ENCODE results near the gene PRKAG3.

PRKAG3 gene

DNA sequence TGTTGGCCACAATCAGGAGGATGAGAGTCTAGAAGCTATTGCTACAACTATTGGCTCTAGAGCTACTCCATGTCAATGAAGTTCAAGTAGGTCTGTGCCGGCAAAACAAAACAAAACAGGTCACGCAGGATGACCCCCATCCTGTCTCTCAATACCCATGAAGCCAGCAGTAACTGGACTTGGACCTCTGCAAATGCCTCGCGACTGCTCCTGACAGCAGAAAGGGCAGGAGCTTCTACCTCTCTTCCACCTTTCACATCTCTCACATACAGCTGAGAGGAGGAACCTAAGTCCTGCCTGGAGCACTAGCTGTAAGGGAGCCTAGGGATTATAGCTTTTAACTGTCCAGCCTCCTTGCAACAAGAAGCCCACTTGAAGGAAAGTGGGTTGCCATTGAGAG, 16.0 kb downstream of the PRKAG3 start:
- no peak for DNase-seq (ENCODE audit: low read depth in 2 of 2, low spot score in 1 of 2)

DNA sequence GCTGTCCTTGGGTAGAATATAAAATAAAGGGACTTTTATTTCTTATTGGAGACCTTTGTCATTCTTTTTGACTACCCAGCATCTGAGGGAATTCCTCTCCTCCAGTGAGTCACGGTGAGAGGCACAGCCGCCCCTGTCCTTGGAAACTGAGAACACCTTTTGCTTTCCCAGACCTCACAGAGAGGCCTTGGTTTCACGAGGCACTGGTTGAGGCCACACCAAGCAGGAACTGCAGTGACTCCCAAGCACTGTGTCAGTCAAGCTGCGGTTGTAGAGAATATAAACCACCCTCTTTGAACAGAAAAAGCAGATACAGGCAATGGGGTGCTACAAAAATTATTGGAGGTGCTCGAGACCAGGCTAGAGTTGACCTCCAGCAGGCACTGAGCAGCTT, 16.4 kb downstream of the PRKAG3 start:
- DNase-seq (ENCODE audit: low read depth in 2 of 2, low spot score in 1 of 2): no peak

- no peak for DNase-seq (ENCODE audit: low read depth in 2 of 2, low spot score in 1 of 2)
Observed at GRCh38 chr2:218814540-218815243, 16.9 kb downstream of the PRKAG3 start.

- DNase-seq (ENCODE audit: low read depth in 2 of 2, low spot score in 1 of 2): no peak
Observed at GRCh38 chr2:218813771-218814460, 17.7 kb downstream of the PRKAG3 start.

GRCh38 chr2:218812861-218813260, 18.7 kb downstream of the PRKAG3 start:
- DNase-seq (ENCODE audit: low read depth in 2 of 2, low spot score in 1 of 2): no peak

GRCh38 chr2:218812096-218812815, 19.3 kb downstream of the PRKAG3 start:
- DNase-seq (ENCODE audit: low read depth in 2 of 2, low spot score in 1 of 2): no peak

DNA sequence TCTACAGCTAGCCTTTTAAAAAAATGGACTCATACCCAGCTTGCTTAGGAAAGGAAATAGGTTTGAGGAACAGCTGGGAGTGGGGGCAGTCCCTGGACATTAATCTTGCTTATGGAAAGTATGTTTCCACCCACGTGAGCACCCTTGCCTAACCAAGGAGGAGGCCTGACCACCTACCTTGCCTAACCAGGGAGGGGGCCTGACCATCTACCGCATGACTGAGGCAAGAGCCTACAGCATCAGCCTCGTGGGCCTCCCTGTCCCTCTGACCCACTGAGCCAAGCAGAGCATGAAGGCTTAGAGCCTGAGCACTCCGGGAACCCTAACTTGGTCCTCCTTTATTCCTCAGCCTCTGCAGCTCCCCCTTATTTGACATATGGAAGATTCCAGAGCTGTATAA, 20.2 kb downstream of the PRKAG3 start:
- no peak for DNase-seq (ENCODE audit: low read depth in 2 of 2, low spot score in 1 of 2)

GRCh38 chr2:218810256-218810655, 21.3 kb downstream of the PRKAG3 start:
- no peak for DNase-seq (ENCODE audit: low read depth in 2 of 2, low spot score in 1 of 2)

- DNase-seq (ENCODE audit: low read depth in 2 of 2, low spot score in 1 of 2): no peak
Observed at GRCh38 chr2:218809515-218809914, 22.1 kb downstream of the PRKAG3 start.

DNA sequence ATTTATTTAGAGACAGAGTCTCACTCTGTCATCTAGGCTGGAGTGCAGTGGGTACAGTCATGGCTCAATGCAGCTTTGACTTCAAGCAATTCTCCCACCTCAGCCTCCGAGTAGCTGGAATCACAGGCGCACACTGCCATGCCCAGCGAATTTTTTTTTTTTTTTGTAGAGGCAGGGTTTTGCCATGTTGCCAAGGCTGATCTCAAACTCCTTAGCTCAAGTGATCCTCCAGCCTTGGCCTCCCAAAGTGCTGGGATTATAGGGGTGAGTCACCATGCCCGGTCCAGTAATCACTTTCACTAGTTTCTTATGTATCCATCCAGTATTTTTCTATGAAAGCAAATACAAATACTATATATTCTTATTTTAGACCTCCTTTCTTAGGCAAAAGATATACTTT, 24.0 kb downstream of the PRKAG3 start:
- no peak for DNase-seq (ENCODE audit: low read depth in 2 of 2, low spot score in 1 of 2)

- no peak for DNase-seq (ENCODE audit: low read depth in 2 of 2, low spot score in 1 of 2)
Observed at GRCh38 chr2:218806346-218806978, 25.1 kb downstream of the PRKAG3 start.

- DNase-seq (ENCODE audit: low read depth in 2 of 2, low spot score in 1 of 2): no peak
Observed at GRCh38 chr2:218805627-218806026, 26.0 kb downstream of the PRKAG3 start.

- DNase-seq (ENCODE audit: low read depth in 2 of 2, low spot score in 1 of 2): no peak
Observed at GRCh38 chr2:218804817-218805216, 26.8 kb downstream of the PRKAG3 start.

GRCh38 chr2:218802386-218802994, 29.1 kb downstream of the PRKAG3 start:
- no peak for DNase-seq (ENCODE audit: low read depth in 2 of 2, low spot score in 1 of 2)

DNA sequence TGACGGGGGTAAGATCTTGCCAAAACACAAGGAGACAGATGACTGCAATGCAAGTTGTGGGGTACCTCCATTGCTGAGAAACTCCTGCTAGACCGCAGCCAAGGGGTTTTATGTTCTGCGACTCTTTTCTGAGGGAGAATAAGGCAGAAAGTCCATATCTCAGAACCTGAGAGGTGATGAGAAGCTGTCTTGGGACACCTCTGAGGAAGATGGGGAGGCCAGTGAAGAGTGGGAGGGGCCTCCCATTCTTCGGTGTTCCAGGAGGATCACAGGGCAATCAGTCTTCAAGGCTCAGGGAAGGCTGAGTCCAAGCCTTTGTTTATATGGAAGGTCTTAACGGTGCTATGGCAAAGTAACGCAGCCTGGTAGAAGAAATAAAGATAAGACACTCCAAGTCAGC, 31.6 kb downstream of the PRKAG3 start:
- DNase-seq (ENCODE audit: low read depth in 2 of 2, low spot score in 1 of 2): no peak

DNA sequence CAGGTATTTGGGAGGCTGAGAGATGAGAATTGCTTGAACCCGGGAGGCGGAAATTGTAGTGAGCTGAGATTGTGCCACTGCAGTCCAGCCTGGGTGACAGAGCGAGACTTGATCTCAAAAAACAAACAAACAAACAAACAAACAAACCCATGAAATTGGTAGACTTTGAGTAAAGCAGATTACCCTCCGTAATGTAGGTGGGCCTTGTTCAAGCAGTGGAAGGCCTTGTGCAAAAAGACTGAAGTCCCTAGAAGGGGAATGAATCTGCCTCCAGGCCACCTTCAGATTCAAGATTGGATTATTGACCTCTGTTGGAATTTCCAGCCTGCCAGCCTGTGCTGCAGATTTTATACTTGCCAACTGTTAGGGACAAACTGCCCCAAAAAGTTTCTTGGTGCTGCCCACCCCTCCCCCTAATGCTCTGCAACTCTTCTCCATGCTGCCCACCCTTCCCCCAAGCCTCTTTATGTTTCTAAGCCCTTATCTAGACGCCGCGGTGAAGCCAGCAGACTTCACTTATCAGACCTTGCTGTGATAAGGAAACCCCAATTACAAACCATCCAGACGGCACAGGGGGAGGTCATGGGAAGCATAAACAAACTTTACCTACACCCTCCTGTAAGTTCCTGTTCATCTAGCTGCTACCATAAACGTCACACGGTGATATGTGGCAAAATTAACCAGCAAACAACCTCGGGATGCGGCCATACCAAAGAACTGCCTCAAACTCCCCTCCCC, 32.7 kb downstream of the PRKAG3 start:
- no peak for DNase-seq (ENCODE audit: low read depth in 2 of 2, low spot score in 1 of 2)

DNA sequence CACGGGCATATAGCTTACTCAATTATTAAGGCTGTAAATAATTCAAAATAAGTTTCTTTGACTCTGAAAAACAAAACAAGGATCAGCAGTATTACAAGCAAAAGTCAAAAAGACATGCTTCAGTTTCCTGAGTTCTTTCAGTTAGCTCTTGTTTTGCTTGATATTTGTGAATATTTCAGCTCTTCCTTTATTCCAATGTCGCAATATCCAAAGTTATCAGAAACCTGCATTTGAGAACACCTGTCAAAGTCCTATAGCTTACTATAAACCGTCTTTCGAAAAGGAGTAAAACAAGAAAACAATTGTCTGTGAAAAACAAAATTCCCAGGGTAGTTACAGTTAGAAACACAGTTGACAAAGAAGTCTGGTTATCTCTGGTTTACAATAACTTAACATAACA, 34.9 kb downstream of the PRKAG3 start:
- DNase-seq (ENCODE audit: low read depth in 2 of 2, low spot score in 1 of 2): no peak

DNA sequence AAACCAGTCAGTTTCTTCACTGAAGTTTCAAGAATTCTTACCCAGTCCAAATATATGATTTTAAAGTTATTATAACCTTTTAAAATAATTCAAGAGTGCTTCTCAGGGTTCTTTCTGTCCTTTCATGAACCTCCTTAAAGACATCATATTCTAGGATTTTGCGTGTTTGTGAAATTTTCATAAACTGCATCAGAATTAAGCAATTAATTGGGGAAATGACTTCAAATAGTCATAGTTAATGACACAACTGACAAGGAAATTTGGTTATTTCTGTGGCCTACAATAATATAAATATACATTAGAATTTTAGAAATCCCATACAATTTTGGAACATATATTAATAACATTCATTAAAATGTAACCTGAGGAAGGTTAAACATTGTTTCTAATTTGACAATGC, 39.2 kb downstream of the PRKAG3 start:
- no peak for DNase-seq (ENCODE audit: low read depth in 2 of 2, low spot score in 1 of 2)

DNA sequence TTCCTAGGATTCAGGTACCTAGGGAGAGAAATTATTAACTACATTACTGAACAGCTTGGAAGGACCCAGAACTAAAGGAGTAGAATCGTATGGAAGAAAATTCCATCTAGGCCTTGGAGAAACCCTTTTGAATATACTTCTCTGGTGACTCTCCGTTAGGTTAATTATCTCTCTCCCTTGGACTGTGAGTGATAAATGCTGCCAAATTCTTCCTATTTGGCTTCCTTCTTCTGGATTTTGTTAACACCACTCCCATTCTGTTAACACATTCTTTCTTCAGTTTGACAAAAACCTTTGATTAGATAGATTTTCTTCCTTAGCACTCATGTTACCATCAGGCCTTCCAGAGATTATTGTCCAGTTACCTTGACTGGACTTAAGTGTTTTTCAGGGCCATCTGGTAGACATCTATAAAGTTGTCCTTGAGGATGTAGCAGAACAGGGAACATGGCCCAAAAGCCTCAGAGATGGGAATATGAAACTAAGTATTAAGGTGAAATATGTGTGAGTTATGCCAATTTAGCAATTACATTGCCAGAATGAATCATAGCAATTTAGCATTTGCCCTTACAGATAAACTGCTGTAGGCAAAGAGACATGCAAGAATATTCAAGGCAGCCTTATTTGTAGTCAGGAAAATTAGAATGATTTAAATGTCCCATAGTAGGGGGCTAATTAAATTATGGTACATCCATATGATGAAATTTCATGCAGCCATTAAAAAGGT, 42.9 kb downstream of the PRKAG3 start:
- no peak for DNase-seq (ENCODE audit: low read depth in 2 of 2, low spot score in 1 of 2)

DNA sequence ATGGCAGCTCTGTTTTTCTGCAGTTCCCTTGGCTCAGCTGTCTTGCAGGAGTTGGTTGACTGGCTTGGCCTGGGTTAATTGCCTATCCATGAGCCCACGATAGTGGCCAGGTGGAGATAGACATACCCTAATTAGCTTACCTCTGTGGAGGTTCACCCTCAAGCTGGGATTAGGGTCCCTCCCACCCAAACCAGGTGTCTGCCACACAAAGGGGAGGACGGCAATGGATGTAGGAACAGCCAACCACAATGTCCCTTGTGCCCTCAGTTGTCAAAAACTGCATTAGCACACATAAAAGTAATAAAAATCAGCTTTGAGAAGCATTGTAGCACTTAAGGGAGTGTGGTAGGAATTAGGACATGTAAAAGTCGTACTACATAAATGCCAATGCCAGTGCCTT, 45.5 kb downstream of the PRKAG3 start:
- DNase-seq (ENCODE audit: low read depth in 2 of 2, low spot score in 1 of 2): no peak
